HepG2 (cell line): Measurements from ENCODE around the gene SLC22A7. TPM values are rescaled to one million over a fixed set of nuclear protein-coding genes. Genes with fewer than 3 reads are reported as not detected.
A peak's percentile ranks its signal among the peaks of the same experiment; 100 is the strongest.

Source experiments
- CEBPG ChIP-seq: IDR thresholded peaks from 2 replicates; pipeline ENCODE4 v1.6.1; 2016
- GRHL1 ChIP-seq: sonication (generic); formaldehyde crosslinking; conservative IDR thresholded peaks from 2 replicates; pipeline ENCODE4 v1.8.0; 2022; ENCODE audit warnings: missing genetic modification reagents
- HES4 ChIP-seq: sonication (generic); formaldehyde crosslinking; IDR thresholded peaks from 2 replicates; pipeline ENCODE4 v1.9.0; 2021; ENCODE audit warnings: mild to moderate bottlenecking, missing genetic modification reagents, borderline replicate concordance
- PHF21A ChIP-seq: sonication (generic); formaldehyde crosslinking; IDR thresholded peaks from 2 replicates; pipeline ENCODE4 v1.5.0; 2020; ENCODE audit warnings: mild to moderate bottlenecking, missing genetic modification reagents
- POLR2AphosphoS2 ChIP-seq: IDR thresholded peaks from 2 replicates; pipeline ENCODE4 v1.6.1; 2011; ENCODE audit warnings: low read depth, low read length, improper control_type of control experiment
- RELA ChIP-seq: sonication (generic); formaldehyde crosslinking; IDR thresholded peaks from 2 replicates; pipeline ENCODE4 v1.4.0; 2020; ENCODE audit warnings: missing genetic modification reagents
- REPIN1 ChIP-seq: sonication (generic); formaldehyde crosslinking; IDR thresholded peaks from 2 replicates; pipeline ENCODE4 v1.8.0; 2022; ENCODE audit warnings: missing genetic modification reagents, low read depth, mild to moderate bottlenecking, borderline replicate concordance
- SCMH1 ChIP-seq: sonication (generic); formaldehyde crosslinking; IDR thresholded peaks from 2 replicates; pipeline ENCODE4 v1.9.0; 2021; ENCODE audit warnings: missing genetic modification reagents, mild to moderate bottlenecking, borderline replicate concordance
- SKI ChIP-seq: fragments of 450-650 bp; IDR thresholded peaks from one replicate; pipeline ENCODE4 v1.6.1; 2018; ENCODE audit warnings: mild to moderate bottlenecking; ENCODE audit not compliant: partially characterized antibody
- STAT6 ChIP-seq: sonication (generic); formaldehyde crosslinking; IDR thresholded peaks from 2 replicates; pipeline ENCODE4 v1.4.0; 2020; ENCODE audit warnings: missing genetic modification reagents, mild to moderate bottlenecking, borderline replicate concordance
- THYN1 ChIP-seq: sonication (generic); formaldehyde crosslinking; IDR thresholded peaks from 2 replicates; pipeline ENCODE4 v1.8.1; 2023; ENCODE audit warnings: low read depth, mild to moderate bottlenecking, moderate library complexity, missing genetic modification reagents, borderline replicate concordance
- ZFP91 ChIP-seq: sonication (generic); formaldehyde crosslinking; IDR thresholded peaks from 2 replicates; pipeline ENCODE4 v1.9.0; 2022; ENCODE audit warnings: missing genetic modification reagents, mild to moderate bottlenecking, borderline replicate concordance
- ZGPAT ChIP-seq: IDR thresholded peaks from 2 replicates; pipeline ENCODE4 v1.6.1; 2016; ENCODE audit warnings: mild to moderate bottlenecking
- ZIK1 ChIP-seq: sonication (generic); formaldehyde crosslinking; IDR thresholded peaks from 2 replicates; pipeline ENCODE4 v1.5.0; 2020; ENCODE audit warnings: mild to moderate bottlenecking, low read depth, missing genetic modification reagents, borderline replicate concordance
- ZNF292 ChIP-seq: sonication (generic); formaldehyde crosslinking; IDR thresholded peaks from 2 replicates; pipeline ENCODE4 v1.8.1; 2022; ENCODE audit warnings: mild to moderate bottlenecking, low read depth, missing genetic modification reagents, borderline replicate concordance
- ZNF296 ChIP-seq: sonication (generic); formaldehyde crosslinking; conservative IDR thresholded peaks from 2 replicates; pipeline ENCODE4 v1.5.0; 2020; ENCODE audit warnings: mild to moderate bottlenecking, missing genetic modification reagents
- ZNF556 ChIP-seq: sonication (generic); formaldehyde crosslinking; IDR thresholded peaks from 2 replicates; pipeline ENCODE4 v1.4.0; 2020; ENCODE audit warnings: mild to moderate bottlenecking, missing genetic modification reagents, borderline replicate concordance
- ZNF781 ChIP-seq: sonication (generic); formaldehyde crosslinking; IDR thresholded peaks from 2 replicates; pipeline ENCODE4 v1.5.1; 2020; ENCODE audit warnings: borderline replicate concordance, mild to moderate bottlenecking, missing genetic modification reagents; ENCODE audit errors: not compliant biosample characterization
- ZNF891 ChIP-seq: sonication (generic); formaldehyde crosslinking; IDR thresholded peaks from 2 replicates; pipeline ENCODE4 v1.5.0; 2020; ENCODE audit warnings: mild to moderate bottlenecking, missing genetic modification reagents
- polyA plus RNA-seq, 8 experiments: library from polyadenylated mRNA; depleted of rRNA in 3 of 8; stranded (reverse) in 7 of 8; unstranded in 1 of 8; fragments of >200 nt; fragmentation: Illumina TruSeq in 4 of 8; extraction: Trizol in 4 of 8; gene quantifications; 2 replicates each; pipeline versions ENCODE4 v1.2.1 to v1.2.3, GENCODE V29; 2011 to 2016; ENCODE audit warnings: low read depth in 4 of 8, missing spikeins in 1 of 8, mixed read lengths in 1 of 8; ENCODE audit not compliant: insufficient read depth in 1 of 8
- total RNA-seq, 5 experiments: library from RNA; depleted of rRNA; stranded (reverse); fragments of >200 nt; fragmentation: Illumina TruSeq; extraction: Trizol; gene quantifications; 2 replicates each; pipeline ENCODE4 v1.2.3, GENCODE V29; 2016; ENCODE audit warnings: low read depth in 1 of 5
- TF ChIP-seq, protein P1 (sequence below): sonication (generic); formaldehyde crosslinking; IDR thresholded peaks from 2 replicates; pipeline ENCODE4 v1.4.0; 2020; ENCODE audit warnings: mild to moderate bottlenecking, missing genetic modification reagents

Gene SLC22A7
- total and polyA plus RNA-seq, 2 of the 13 experiments (the other 11 are each of a cell fraction or from before 2014, with no cell fraction given) = 5.3 to 22.6 TPM

- no peak for TF ChIP-seq ZNF781 (CRISPR knock-in tag)
- no peak for TF ChIP-seq THYN1 (CRISPR knock-in tag)
- TF ChIP-seq, protein P1, sequence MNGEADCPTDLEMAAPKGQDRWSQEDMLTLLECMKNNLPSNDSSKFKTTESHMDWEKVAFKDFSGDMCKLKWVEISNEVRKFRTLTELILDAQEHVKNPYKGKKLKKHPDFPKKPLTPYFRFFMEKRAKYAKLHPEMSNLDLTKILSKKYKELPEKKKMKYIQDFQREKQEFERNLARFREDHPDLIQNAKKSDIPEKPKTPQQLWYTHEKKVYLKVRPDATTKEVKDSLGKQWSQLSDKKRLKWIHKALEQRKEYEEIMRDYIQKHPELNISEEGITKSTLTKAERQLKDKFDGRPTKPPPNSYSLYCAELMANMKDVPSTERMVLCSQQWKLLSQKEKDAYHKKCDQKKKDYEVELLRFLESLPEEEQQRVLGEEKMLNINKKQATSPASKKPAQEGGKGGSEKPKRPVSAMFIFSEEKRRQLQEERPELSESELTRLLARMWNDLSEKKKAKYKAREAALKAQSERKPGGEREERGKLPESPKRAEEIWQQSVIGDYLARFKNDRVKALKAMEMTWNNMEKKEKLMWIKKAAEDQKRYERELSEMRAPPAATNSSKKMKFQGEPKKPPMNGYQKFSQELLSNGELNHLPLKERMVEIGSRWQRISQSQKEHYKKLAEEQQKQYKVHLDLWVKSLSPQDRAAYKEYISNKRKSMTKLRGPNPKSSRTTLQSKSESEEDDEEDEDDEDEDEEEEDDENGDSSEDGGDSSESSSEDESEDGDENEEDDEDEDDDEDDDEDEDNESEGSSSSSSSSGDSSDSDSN = no peak
- TF ChIP-seq ZFP91 (CRISPR knock-in tag) = peak; percentile 44; the same call in 1 of the 2 replicates
- TF ChIP-seq ZGPAT = peak; percentile 41; the same call in 1 of the 2 replicates
- TF ChIP-seq ZNF292 (CRISPR knock-in tag) = 0 out of 2 replicates have a peak, but pooled peaks have one; percentile 35
- TF ChIP-seq POLR2AphosphoS2 = no peak
- no peak for TF ChIP-seq REPIN1 (CRISPR knock-in tag)
- TF ChIP-seq ZNF556 (CRISPR knock-in tag) = no peak
- no peak for TF ChIP-seq GRHL1 (CRISPR knock-in tag)
- TF ChIP-seq CEBPG (CRISPR knock-in tag) = peak; percentile 58
- TF ChIP-seq RELA (CRISPR knock-in tag) = no peak
- TF ChIP-seq PHF21A (CRISPR knock-in tag) = peak; percentile 47; the same call in 1 of the 2 replicates
- no peak for TF ChIP-seq ZNF296 (CRISPR knock-in tag)
- TF ChIP-seq SKI = no peak
- no peak for TF ChIP-seq ZIK1
- TF ChIP-seq SCMH1 (CRISPR knock-in tag) = no peak
- no peak for TF ChIP-seq HES4 (CRISPR knock-in tag)
- TF ChIP-seq STAT6 = no peak
- no peak for TF ChIP-seq ZNF891 (CRISPR knock-in tag)
These were observed 24.4 kb upstream of the SLC22A7 start (continued) for GRCh38 chr6:43273707-43274106.
